Measurements from ENCODE around the gene C14orf119.

- TF ChIP-seq POLR2A (IDR thresholded peaks at IDR 0.05; ENCODE audit: low read depth, low read length) (no peak), POLR2AphosphoS5 (IDR thresholded peaks at IDR 0.05; ENCODE audit: low read depth, low read length) (no peak)
Measured at GRCh38 chr14:23139874-23140273, 44.6 kb downstream of the C14orf119 start.
